ENCODE results near the gene CISTR. TPM values are rescaled to one million over a fixed set of nuclear protein-coding genes. Genes with fewer than 3 reads are reported as not detected.

Gene CISTR
- total RNA-seq, 1 donor from 2014 or later = not detected

GRCh38 chr12:53752621-53753020 lies 842 bp upstream of the CISTR start:
- Histone ChIP-seq H3K4me3 (ENCODE audit: low read depth, low read length) (no peak overlapping the region), H3K27me3 (ENCODE audit: control insufficient read depth, insufficient read depth, low read length) (peaks cover 56% of the 10 kb centered on the region), H3K36me3 (ENCODE audit: control insufficient read depth, insufficient read depth, low read length) (no peaks in the 10 kb centered on the region)
- TF ChIP-seq CTCF (IDR thresholded peaks at IDR 0.05; ENCODE audit: insufficient read depth, low read length, severe bottlenecking) = no peak
- no peak for DNase-seq (ENCODE audit: low read depth)
- no peak for FAIRE-seq

GRCh38 chr12:53752192-53752601 lies 418 bp upstream of the CISTR start:
- FAIRE-seq = no peak
- Histone ChIP-seq H3K4me3 (ENCODE audit: low read depth, low read length) (no peak overlapping the region), H3K27me3 (ENCODE audit: control insufficient read depth, insufficient read depth, low read length) (peaks cover 56% of the 10 kb centered on the region), H3K36me3 (ENCODE audit: control insufficient read depth, insufficient read depth, low read length) (no peaks in the 10 kb centered on the region)
- no peak for DNase-seq (ENCODE audit: low read depth)
- no peak for TF ChIP-seq CTCF (IDR thresholded peaks at IDR 0.05; ENCODE audit: insufficient read depth, low read length, severe bottlenecking)

- Histone ChIP-seq H3K27me3 (ENCODE audit: control insufficient read depth, insufficient read depth, low read length) (peaks cover 58% of the 10 kb centered on the region), H3K4me3 (ENCODE audit: low read depth, low read length) (peak overlapping the region; percentile 22), H3K36me3 (ENCODE audit: control insufficient read depth, insufficient read depth, low read length) (no peaks in the 10 kb centered on the region)
- no peak for FAIRE-seq
- no peak for DNase-seq (ENCODE audit: low read depth)
- TF ChIP-seq CTCF (IDR thresholded peaks at IDR 0.05; ENCODE audit: insufficient read depth, low read length, severe bottlenecking) = no peak
These were observed 905 bp downstream of the CISTR start for GRCh38 chr12:53750812-53751335.

- no peak for FAIRE-seq
- no peak for DNase-seq (ENCODE audit: low read depth)
- H3K27me3 ChIP-seq (ENCODE audit: control insufficient read depth, insufficient read depth, low read length) = peaks cover 58% of the 10 kb centered on the region
- no peak overlapping the region for H3K4me3 ChIP-seq (ENCODE audit: low read depth, low read length)
- no peak for TF ChIP-seq CTCF (IDR thresholded peaks at IDR 0.05; ENCODE audit: insufficient read depth, low read length, severe bottlenecking)
- H3K36me3 ChIP-seq (ENCODE audit: control insufficient read depth, insufficient read depth, low read length) = no peaks in the 10 kb centered on the region
These were observed 1.6 kb downstream of the CISTR start for GRCh38 chr12:53749986-53750811.

- DNase-seq (ENCODE audit: low read depth) (no peak), FAIRE-seq (no peak)
- no peaks in the 10 kb centered on the region for H3K36me3 ChIP-seq (ENCODE audit: control insufficient read depth, insufficient read depth, low read length)
- no peak for TF ChIP-seq CTCF (IDR thresholded peaks at IDR 0.05; ENCODE audit: insufficient read depth, low read length, severe bottlenecking)
- H3K27me3 ChIP-seq (ENCODE audit: control insufficient read depth, insufficient read depth, low read length) = peaks cover 57% of the 10 kb centered on the region
- no peak overlapping the region for H3K4me3 ChIP-seq (ENCODE audit: low read depth, low read length)
These were observed 3.5 kb downstream of the CISTR start for GRCh38 chr12:53748072-53748840.
